DND-41 (cell line): ENCODE data around the gene FBLL1.

Experiments
- ATAC-seq: fragments of 200-7000 bp; cut with Tn5 transposase; 3 replicates; pipeline ENCODE4 v1.9.1; 2021; ENCODE audit warnings: low read depth; ENCODE audit not compliant: insufficient read depth
- DNase-seq: peaks from one replicate; pipeline ENCODE4 v3.0.0-alpha.2; 2020
- H2AFZ ChIP-seq: 2 replicates; pipeline ENCODE4 v1.6.0; 2012; ENCODE audit warnings: low read depth, low read length
- H3K27ac ChIP-seq: 2 replicates; pipeline ENCODE4 v1.5.1; 2012; ENCODE audit warnings: low read length, inconsistent platforms
- H3K27me3 ChIP-seq: fragments of 200-600 bp; sonication (generic); 2 replicates; pipeline ENCODE4 v1.6.0; 2012; ENCODE audit warnings: low read length, mild to moderate bottlenecking, inconsistent platforms; ENCODE audit not compliant: insufficient read depth, poor library complexity
- H3K36me3 ChIP-seq: 2 replicates; pipeline ENCODE4 v1.5.1; 2012; ENCODE audit warnings: low read length, inconsistent platforms; ENCODE audit not compliant: insufficient read depth
- H3K4me1 ChIP-seq: 2 replicates; pipeline ENCODE4 v1.5.1; 2012; ENCODE audit warnings: mild to moderate bottlenecking, low read length; ENCODE audit not compliant: insufficient read depth
- H3K4me2 ChIP-seq: 2 replicates; pipeline ENCODE4 v1.6.0; 2012; ENCODE audit warnings: mild to moderate bottlenecking, moderate library complexity, low read length, inconsistent platforms; ENCODE audit not compliant: insufficient read depth
- H3K4me3 ChIP-seq, 2 experiments: fragments of 200-600 bp in 1 of 2; shearing (Covaris generic) in 1 of 2; 2 replicates each; pipeline ENCODE4 v1.5.1; 2012 to 2016; ENCODE audit warnings: inconsistent platforms in 2 of 2, low read length in 2 of 2, mild to moderate bottlenecking in 2 of 2, low read depth in 1 of 2, moderate library complexity in 1 of 2
- H3K79me2 ChIP-seq: 2 replicates; pipeline ENCODE4 v1.6.0; 2012; ENCODE audit warnings: low read length, inconsistent platforms; ENCODE audit not compliant: insufficient read depth
- H3K9ac ChIP-seq: 2 replicates; pipeline ENCODE4 v1.6.0; 2012; ENCODE audit warnings: low read depth, mild to moderate bottlenecking, inconsistent platforms, low read length, moderate library complexity
- H3K9me3 ChIP-seq: 2 replicates; pipeline ENCODE4 v1.5.1; 2012; ENCODE audit warnings: low read length, moderate library complexity, mild to moderate bottlenecking, inconsistent platforms; ENCODE audit not compliant: insufficient read depth, severe bottlenecking
- H4K20me1 ChIP-seq: 2 replicates; pipeline ENCODE4 v1.6.0; 2012; ENCODE audit warnings: low read length; ENCODE audit not compliant: insufficient read depth
- CTCF ChIP-seq: IDR thresholded peaks from 2 replicates; pipeline ENCODE4 v1.5.1; 2012; ENCODE audit warnings: borderline replicate concordance, low read length, moderate library complexity, mild to moderate bottlenecking; ENCODE audit not compliant: poor library complexity, severe bottlenecking; ENCODE audit errors: extremely low read depth
- EZH2 ChIP-seq: IDR thresholded peaks from 3 replicates; pipeline ENCODE4 v1.6.1; 2012; ENCODE audit warnings: borderline replicate concordance, low read depth, mild to moderate bottlenecking, moderate library complexity, low read length, inconsistent platforms; ENCODE audit not compliant: severe bottlenecking

FBLL1 gene

DNA sequence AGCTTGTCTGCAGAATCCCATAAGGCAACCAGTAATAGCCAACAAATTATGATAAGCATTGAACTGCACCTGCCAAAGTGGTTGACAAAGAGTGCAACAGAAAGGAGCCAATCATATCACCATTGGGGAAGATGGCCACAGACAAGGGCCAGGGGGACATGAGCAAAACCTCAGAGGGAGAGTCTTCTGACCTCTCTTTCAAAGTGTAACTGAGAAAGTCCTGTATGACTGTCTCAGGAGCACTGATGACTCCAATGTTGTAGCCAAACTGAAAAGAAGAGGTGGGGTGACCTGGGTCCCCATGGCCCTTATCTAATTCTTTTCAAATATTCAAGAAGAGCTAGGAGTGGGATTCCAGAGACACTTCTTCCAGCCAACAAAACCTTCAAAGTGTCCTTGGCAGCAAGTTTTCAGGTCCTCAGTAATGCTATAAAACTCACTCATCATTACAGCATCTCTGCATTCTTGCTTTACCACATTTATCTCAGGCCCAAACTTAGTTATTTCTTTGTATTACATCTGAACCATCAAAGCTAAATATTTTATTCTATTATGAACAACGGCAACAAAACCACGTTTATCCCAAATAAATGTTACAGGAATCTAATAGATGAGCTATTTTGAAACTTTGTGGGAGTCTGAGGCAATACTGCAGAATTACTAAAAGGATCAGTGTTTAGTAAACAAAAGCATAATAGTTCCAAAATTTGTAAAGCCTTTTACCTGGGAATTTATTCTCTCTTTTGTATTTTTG is 24.4 kb downstream of the FBLL1 start:
- H3K4me2 ChIP-seq = no peak overlapping the region
- peaks cover 96% of the 10 kb centered on the region for H3K36me3 ChIP-seq
- no peak overlapping the region for H2AFZ ChIP-seq
- no peaks in the 10 kb centered on the region for H3K4me1 ChIP-seq
- peaks cover 31% of the 10 kb centered on the region; the same call in 1 of the 2 replicates for H4K20me1 ChIP-seq
- no peaks in the 10 kb centered on the region for H3K9me3 ChIP-seq
- no peaks in the 10 kb centered on the region for H3K27me3 ChIP-seq
- H3K4me3 ChIP-seq = no peak overlapping the region
- ATAC-seq = no peak
- no peak overlapping the region for H3K27ac ChIP-seq
- TF ChIP-seq CTCF (no peak), EZH2 (no peak)
- no peak overlapping the region for H3K9ac ChIP-seq
- no peak for DNase-seq
- H3K79me2 ChIP-seq = peaks cover 28% of the 10 kb centered on the region

GRCh38 chr5:168557389-168557788 is 28.3 kb downstream of the FBLL1 start:
- Histone ChIP-seq H3K4me3 (no peak overlapping the region), H3K9me3 (no peaks in the 10 kb centered on the region), H3K4me2 (no peak overlapping the region), H3K36me3 (peaks cover 97% of the 10 kb centered on the region), H3K27me3 (no peaks in the 10 kb centered on the region), H3K79me2 (peaks cover 41% of the 10 kb centered on the region), H4K20me1 (peaks cover 26% of the 10 kb centered on the region; the same call in 1 of the 2 replicates), H3K27ac (no peak overlapping the region), H3K4me1 (no peaks in the 10 kb centered on the region), H2AFZ (no peak overlapping the region), H3K9ac (no peak overlapping the region)
- DNase-seq (no peak), ATAC-seq (no peak)
- TF ChIP-seq EZH2 (no peak), CTCF (no peak)

GRCh38 chr5:168562279-168562678 is 33.2 kb downstream of the FBLL1 start:
- Histone ChIP-seq H3K4me2 (no peak overlapping the region), H3K9me3 (no peaks in the 10 kb centered on the region), H3K9ac (no peak overlapping the region), H3K79me2 (peaks cover 70% of the 10 kb centered on the region), H3K4me1 (no peaks in the 10 kb centered on the region), H3K36me3 (peaks cover 95% of the 10 kb centered on the region), H3K4me3 (no peak overlapping the region), H3K27me3 (no peaks in the 10 kb centered on the region), H2AFZ (no peak overlapping the region), H3K27ac (no peak overlapping the region), H4K20me1 (peaks cover 38% of the 10 kb centered on the region; the same call in 1 of the 2 replicates)
- ATAC-seq (no peak), DNase-seq (no peak)
- TF ChIP-seq EZH2 = no peak
- no peak for TF ChIP-seq CTCF
